GM21526 (cell line): ENCODE results near the gene DIPK1C.
A peak's percentile ranks its signal among the peaks of the same experiment; 100 is the strongest.

Experiments
- ATAC-seq: cut with Tn5 transposase; IDR thresholded peaks from one replicate; pipeline ENCODE4 v1.9.1; 2021; ENCODE audit warnings: moderate library complexity; ENCODE audit not compliant: unreplicated experiment, low FRiP score

Gene DIPK1C

DNA sequence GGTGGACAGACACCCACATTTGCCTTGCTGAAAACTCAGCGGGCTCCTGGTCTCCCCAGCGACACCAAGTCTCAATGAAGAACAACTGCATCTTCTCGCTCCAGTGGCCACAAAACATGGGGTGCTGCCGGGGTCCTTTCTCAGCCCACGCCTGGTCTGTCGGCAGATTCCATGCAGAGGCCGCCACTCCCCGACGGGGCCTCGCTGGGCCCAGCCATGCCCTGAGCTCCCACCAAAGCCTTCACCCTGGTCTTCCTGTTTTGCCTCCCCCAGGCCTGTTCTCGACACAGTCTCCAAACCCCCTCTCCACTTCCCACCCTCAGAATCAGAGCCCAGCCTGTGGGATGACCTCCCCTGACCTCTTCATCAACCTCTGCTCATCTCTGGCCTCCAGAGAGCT is 31.2 kb downstream of the DIPK1C start:
- ATAC-seq, result no peak

DNA sequence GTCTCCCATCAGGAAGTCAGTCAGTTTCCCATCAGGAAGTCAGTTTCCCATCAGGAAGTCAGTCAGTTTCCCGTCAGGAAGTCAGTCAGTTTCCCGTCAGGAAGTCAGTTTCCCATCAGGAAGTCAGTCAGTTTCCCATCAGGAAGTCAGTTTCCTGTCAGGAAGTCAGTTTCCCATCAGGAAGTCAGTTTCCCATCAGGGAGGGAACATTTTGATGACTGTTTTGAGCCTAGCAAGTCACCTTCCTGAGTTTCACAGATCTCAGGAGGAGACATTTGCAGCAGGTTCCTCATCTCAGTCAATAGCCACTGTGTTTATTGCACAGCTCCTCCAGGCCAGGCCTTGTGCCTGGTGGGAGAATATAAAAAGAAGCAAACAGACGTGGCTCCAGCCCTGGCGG is 31.9 kb downstream of the DIPK1C start:
- no peak for ATAC-seq

DNA sequence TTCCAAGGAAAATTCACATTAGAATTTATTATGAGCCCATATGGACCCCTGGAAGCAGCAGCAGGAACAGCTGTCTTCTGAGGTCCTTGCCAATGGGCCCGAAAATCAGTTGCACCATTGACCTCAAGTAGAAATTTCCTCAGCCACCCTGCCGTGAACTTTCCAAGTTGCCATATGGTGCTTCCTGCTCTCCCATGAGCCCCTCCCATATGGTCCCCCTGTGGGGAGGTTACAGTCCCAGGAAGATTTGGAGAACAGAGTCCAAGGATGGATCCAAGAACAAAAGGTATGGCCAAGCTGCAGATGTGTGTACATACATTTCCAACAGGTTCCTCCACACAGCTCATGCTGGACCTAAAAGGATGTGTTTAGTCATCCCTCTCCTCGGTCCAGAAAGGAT is 34.6 kb downstream of the DIPK1C start:
- no peak for ATAC-seq

GRCh38 chr18:74420926-74421325 is 36.2 kb downstream of the DIPK1C start:
- ATAC-seq, result no peak

DNA sequence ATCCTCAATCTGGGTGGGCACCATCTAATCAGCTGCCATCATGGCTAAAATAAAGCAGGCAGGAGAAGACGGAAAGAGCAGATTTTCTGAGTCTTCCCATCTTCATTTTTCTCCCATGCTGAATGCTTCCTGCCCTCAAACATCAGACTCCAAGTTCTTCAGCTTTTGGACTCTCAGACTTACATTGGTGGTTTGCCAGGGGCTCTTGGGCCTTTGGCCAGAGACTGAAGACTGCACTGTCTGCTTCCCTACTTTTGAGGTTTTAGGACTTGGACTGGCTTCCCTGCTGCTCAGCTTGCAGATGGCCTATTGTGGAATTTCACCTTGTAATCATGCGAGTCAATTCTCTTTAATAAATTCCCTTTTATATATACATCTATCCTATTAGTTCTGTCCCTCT is 36.6 kb downstream of the DIPK1C start:
- no peak for ATAC-seq

GRCh38 chr18:74419761-74420160 is 37.3 kb downstream of the DIPK1C start:
- ATAC-seq, result no peak

- no peak for ATAC-seq
Measured at GRCh38 chr18:74418023-74418422, 39.1 kb downstream of the DIPK1C start.

DNA sequence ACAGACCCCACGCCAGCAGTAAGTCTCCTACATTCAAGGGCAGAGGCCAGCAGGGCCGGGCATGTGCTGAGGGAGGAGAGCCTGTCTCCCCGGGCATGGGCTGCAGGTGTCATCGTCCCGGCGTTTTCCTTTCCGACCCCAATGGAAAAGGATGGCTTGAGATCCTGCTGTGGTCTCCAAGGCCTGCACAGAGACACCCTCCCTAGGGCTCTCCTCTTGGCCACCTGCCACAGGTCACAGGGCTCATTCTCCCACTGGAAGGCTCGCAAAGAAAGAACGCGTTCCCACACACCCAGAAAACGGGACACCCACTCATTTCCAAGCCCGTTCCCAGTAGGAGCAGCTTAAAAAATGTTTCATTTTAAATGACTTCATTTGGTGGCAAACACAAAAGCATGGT is 41.0 kb downstream of the DIPK1C start:
- ATAC-seq, result no peak

DNA sequence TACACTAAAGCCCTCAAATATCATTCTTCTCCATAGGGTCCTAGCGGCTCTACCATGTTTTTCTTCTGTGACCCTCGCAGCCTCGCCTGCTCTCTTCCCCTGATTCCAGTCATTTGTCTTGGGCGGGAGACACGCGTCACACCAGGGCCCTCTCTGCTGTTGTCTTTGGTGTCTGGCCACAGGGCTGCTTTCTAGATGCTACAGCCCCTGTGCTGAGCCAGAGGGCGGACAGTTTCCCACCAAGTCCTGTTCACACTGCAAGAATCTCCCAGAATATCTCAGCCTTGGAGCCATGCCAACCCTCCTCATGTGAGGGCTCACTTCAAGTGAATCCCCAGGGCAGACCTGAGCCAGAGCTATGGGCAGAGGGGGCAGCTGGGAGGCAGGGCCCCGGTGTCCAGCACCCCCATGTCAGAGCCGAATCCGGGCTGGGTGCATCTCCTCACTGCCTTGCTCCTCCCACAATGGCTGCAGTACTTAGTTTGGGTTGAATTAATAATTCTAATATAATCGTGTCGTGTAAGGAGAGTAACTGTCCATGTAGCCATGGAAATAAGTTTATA is 42.1 kb downstream of the DIPK1C start:
- ATAC-seq, result no peak

DNA sequence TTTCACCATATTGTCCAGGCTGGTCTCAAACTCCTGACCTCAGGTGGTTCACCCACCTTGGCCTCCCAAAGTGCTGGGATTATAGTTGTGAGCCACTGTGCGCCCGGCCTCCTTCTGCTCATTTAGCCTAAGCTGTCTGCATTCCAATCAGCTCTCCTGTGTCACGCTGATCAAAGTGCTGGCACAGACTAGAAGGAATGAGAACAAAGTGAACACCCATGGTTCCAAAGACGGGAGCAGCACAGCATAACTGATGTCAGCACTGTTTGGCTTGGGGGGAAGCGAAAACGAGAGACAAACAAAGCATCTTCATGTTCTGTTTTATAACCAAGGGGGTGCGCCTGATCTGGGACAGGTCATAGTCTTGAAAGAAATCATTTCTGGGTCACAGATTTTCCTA is 43.3 kb downstream of the DIPK1C start:
- no peak for ATAC-seq

GRCh38 chr18:74412116-74412880 is 44.8 kb downstream of the DIPK1C start:
- ATAC-seq, result no peak

GRCh38 chr18:74411475-74411874 is 45.6 kb downstream of the DIPK1C start:
- no peak for ATAC-seq

GRCh38 chr18:74410441-74410992 is 46.6 kb downstream of the DIPK1C start:
- no peak for ATAC-seq

GRCh38 chr18:74407888-74408287 is 49.2 kb downstream of the DIPK1C start:
- peak; percentile 77 for ATAC-seq

DNA sequence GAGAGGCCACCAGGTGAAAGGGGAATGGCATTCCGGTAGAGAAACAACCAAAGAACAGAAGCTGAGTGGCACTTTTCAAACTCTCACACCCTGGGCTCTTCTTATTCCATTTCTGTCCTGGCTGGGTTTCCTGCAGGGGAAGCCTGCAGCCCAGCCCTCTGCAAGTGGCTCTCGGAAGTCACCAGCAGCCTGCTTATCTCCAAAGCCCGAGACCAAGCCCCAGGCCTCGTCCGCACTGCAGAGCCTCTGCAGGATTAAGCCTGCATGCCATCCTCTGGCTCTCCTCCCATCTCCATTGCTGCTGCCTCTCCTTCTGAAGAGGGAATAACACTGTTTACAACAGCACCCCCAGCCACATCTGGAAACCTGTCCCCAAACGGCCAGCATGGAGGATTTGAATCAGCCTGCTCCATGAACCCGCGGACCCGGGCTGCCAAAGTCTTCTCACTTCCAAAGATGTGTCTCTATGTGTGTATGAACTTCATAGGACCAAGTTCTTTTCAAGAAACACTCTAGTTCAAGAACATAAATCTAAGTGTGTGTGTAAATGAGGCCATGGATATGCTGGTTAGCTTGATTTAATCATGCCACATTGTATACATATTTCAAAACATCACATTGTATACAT is 54.2 kb downstream of the DIPK1C start:
- no peak for ATAC-seq

DNA sequence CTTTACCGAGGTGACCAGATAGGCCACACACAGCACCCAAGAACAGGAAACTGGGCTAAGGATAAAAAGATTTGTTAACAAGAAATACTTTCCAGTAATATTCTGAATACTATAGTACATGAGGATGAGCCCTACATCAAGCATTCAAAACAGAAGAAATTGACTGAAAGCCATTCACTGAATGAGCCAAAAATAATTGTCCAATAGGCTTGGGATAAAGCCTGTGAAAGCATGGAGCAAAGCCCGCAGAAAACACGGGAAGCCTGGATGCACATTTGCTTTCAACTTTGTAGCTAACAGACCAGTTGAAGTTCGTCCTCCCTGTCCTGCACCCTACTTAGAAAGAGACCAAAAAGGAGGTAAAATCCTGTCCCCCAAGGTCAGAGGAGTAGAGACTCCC is 56.3 kb downstream of the DIPK1C start:
- ATAC-seq, result no peak

DNA sequence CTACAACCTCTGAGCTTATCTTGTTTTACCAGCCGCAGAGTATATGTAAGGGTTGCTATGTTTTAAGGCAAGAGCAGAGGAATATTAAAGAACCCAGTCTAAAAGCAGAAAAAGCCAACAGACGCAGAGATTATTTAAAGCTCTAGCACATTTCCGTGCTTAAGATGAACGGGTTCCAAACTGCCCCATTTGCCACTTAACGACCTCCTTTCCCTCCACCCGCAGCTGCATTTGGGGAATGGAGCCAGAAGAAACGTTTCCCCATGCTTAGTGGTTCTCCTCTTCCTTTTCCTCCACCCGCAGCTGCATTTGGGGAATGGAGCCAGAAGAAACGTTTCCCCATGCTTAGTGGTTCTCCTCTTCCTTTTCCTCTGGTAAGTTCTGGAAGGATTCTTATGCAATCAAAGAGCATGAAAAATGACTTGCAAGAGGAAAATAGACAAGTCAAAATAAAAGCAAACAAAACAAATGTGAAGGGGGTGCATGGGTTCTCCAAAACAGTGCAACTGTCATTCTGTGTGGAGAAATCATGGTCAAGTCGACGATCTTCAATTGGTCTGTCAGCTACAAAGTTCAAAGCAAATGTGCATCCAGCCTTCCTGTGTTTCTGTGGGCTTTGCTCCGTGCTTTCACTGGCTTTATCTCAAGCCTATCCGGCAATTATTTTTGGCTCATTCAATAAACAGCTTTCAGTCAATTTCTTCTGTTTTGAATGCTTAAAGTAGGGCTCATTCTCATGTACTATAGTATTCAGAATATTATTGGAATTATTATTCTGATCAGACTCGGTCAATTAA is 57.8 kb downstream of the DIPK1C start:
- no peak for ATAC-seq

DNA sequence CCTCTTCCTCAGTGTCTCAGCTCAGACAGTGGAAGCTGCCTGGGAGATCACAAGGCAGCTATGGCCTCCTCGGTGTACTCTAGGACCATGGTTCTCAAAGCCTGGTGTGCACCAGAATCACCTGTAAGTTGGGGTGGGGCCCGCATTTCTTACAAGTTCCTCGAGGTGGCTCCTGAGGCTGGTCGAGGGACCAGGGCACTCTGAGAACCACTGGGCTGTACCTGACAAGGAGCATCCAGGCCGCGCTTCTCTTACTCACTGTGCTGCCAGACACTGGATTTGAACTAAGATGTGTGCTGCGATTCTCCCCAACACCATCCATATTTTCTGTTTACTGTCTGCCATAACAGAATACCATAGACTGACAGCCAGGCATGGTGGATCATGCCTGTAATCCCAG is 59.5 kb downstream of the DIPK1C start:
- ATAC-seq, result no peak

DNA sequence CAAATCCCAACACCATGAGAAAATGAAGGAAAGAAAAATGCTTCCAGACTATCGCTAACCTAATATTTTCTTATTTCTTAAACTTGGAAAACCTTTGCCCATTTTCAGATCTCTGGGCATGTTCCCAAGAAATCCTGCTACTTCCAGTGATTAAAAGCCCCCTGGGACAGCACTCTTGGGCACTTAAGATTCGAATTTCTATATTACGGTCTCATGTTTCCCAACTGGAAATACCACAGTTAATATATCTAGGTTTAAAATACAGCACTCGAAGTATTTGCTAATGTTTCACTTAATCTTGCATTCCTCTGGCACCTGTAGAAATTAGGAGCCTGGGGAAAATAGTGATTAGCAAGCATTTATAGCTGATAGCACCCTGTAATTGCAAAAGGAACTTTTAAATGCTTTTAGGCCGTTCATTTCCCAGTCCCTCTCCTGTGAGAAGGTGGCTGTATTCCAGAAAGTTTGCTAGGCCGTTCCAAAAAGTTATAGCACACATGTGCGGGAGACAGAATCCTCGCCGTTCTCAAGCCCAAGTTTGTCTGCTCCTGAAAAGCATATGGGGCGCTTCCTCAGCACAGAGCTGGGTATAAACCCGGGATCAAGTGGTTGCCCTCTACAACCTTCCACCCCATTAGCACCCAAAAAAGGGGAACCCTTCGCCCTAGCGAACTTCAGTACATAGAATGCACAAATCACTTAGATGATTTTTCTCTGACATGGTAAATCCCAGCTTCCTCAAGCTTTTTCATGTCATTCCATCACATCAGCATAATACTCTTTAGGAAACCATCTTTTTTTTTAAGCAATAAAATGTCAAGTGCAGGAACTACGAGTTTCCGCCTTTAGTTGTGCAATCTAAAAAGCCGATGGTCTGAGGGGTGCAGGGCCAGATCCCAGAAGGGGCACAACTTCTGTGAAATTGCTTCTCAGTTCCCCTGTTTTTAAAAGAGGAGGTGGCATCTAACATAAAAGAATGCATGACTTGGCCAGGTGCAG is 60.6 kb downstream of the DIPK1C start:
- ATAC-seq, result no peak

- ATAC-seq, result no peak
Measured at GRCh38 chr18:74395648-74396154, 61.4 kb downstream of the DIPK1C start.
